ENCODE measurements around the gene PAPPA2.

Gene PAPPA2

DNA sequence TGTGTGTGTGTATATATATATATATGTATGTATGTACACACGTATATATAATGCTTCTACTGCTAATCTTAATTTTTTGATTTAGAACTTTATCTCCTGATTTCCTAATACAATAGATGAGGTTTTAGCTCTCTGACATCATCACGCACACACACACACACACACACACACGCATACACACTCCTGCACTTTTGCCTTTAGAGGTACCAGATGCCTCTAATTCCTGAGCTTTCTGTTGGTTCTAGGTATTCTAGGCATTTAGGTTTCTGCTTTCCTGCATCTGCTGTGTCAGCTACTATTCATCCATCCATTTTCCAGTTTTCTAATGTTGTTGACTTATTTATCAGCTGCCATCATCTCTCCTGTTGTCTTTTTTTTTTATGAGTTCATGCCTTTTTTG lies 353.3 kb downstream of the PAPPA2 start:
- TF ChIP-seq, protein P1, sequence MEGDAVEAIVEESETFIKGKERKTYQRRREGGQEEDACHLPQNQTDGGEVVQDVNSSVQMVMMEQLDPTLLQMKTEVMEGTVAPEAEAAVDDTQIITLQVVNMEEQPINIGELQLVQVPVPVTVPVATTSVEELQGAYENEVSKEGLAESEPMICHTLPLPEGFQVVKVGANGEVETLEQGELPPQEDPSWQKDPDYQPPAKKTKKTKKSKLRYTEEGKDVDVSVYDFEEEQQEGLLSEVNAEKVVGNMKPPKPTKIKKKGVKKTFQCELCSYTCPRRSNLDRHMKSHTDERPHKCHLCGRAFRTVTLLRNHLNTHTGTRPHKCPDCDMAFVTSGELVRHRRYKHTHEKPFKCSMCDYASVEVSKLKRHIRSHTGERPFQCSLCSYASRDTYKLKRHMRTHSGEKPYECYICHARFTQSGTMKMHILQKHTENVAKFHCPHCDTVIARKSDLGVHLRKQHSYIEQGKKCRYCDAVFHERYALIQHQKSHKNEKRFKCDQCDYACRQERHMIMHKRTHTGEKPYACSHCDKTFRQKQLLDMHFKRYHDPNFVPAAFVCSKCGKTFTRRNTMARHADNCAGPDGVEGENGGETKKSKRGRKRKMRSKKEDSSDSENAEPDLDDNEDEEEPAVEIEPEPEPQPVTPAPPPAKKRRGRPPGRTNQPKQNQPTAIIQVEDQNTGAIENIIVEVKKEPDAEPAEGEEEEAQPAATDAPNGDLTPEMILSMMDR (IDR thresholded peaks at IDR 0.05; ENCODE audit: insufficient read depth, low read length, missing control alignments), result no peak
- no peak overlapping the region for H3K4me3 ChIP-seq (ENCODE audit: low read depth, low read length)
- CTCF ChIA-PET, result no interaction called here
- no peak for DNase-seq (ENCODE audit: low read depth, low spot score)
- POLR2A ChIA-PET, result no interaction called here

DNA sequence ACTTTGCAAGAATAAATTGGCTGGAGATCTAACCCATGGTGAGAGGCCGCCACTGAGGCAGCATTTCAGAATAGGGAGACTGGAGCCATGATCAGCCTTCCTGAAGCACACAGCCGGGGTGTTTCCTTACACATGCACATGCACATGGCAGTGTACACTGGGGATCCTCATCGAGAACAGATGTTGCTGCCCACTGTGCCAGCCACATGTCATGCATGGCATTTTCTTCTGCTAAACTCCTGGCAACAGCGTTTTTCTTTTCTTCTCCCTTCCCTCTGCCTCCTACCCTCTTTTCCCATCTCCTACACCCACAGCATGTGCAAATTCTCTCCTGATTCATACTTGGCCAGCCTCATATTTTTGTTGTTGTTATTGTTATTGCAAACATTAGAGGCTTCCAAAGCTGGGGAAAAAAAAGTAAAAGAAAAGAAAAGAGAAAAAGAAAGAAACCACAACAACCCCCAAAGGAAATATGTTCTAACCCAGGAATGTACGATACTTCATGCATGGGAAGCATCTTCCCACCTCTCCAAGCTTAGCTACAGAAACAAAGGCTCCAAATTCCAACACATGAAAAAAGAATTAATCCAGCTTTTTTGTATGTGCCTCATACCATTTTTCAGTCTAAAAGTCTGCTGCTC lies 357.5 kb downstream of the PAPPA2 start:
- no peak overlapping the region for H3K4me3 ChIP-seq (ENCODE audit: low read depth, low read length)
- ChIA-PET POLR2A (no interaction called here), CTCF (no interaction called here)
- DNase-seq (ENCODE audit: low read depth, low spot score), result no peak
- TF ChIP-seq, protein P1 (IDR thresholded peaks at IDR 0.05; ENCODE audit: insufficient read depth, low read length, missing control alignments), result no peak

DNA sequence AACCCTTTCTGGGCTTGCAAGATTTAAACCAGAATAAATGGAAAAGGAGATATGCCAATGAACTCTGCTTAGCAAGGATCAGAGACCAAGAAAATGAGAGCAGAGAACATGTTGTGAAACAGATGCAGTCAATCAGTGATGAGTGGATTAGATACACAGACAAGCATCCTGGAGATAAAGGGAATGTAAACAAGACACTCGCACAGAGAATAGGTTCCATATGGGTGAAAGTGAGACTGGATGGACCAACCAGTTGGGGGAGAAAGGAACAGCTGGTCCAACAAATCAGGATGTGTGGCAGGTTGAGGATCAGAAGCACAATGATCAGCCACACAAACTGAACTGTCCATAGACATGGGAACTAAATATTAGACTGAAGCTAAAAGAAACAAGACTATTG lies 363.3 kb downstream of the PAPPA2 start:
- H3K4me3 ChIP-seq (ENCODE audit: low read depth, low read length), result no peak overlapping the region
- DNase-seq (ENCODE audit: low read depth, low spot score), result no peak
- ChIA-PET CTCF (no interaction called here), POLR2A (no interaction called here)
- TF ChIP-seq, protein P1 (IDR thresholded peaks at IDR 0.05; ENCODE audit: insufficient read depth, low read length, missing control alignments), result no peak

DNA sequence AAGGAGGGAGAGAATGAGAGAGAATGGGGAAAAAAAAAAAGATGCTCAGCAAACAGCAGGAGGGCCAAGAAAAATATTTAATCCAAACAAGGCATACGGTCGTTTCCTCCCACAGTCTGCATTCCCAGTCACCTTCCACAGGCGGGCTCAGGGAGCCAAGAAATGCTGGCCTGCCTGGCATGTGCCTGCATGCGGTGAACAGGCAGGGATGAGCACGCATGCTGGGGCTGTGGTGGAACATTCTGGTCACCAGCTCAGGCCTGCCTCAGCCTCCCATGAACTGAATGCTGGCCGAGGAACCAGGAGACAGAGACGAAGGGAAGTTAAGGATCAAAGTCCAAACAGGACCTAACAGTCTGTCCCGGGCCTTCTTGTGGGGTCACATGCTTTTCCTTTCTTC lies 366.3 kb downstream of the PAPPA2 start:
- POLR2A ChIA-PET, result no interaction called here
- no peak for DNase-seq (ENCODE audit: low read depth, low spot score)
- TF ChIP-seq, protein P1 (IDR thresholded peaks at IDR 0.05; ENCODE audit: insufficient read depth, low read length, missing control alignments), result no peak
- H3K4me3 ChIP-seq (ENCODE audit: low read depth, low read length), result no peak overlapping the region
- CTCF ChIA-PET, result no interaction called here

DNA sequence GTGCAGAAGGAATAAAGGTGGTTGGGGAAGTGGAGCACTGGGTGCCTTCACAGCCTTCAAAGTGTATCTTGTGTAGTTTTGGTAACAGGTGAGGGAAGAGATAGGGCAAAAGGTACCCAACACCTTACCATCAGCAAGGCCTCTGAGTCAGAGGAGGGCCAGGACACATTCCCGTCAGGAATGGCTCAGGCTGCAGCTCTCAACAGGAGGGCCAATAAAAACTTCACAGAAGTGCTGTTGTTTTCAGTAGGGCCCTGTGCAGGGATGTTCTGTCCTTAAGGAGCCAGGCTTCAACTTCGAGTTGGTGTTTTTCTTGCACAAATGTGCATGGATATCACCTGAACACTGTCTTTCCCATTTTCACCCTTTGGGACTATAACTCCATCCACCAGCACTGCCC lies 368.2 kb downstream of the PAPPA2 start:
- ChIA-PET POLR2A (no interaction called here), CTCF (no interaction called here)
- no peak overlapping the region for H3K4me3 ChIP-seq (ENCODE audit: low read depth, low read length)
- TF ChIP-seq, protein P1 (IDR thresholded peaks at IDR 0.05; ENCODE audit: insufficient read depth, low read length, missing control alignments), result no peak
- DNase-seq (ENCODE audit: low read depth, low spot score), result no peak

DNA sequence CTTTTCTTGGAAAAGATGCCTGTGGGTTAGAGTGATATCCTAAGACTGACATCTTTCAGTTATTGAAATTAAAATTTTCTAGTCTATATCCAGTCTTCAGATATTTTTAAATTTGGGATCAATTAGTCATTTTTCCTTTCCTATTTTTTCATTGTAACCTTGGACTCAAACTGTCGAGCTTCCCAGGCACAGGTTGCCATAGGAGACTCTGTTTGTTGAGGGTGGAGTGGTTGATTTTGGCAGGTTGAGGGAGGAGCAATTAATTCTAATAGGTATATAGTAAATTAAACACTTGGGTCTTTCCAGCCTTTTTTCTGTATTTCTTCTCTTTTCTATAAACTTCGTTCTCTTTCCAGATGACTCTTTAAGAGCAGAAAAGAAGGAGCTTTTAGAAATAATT lies 374.7 kb downstream of the PAPPA2 start:
- TF ChIP-seq, protein P1 (IDR thresholded peaks at IDR 0.05; ENCODE audit: insufficient read depth, low read length, missing control alignments), result no peak
- DNase-seq (ENCODE audit: low read depth, low spot score), result no peak
- POLR2A ChIA-PET, result no interaction called here
- CTCF ChIA-PET, result interaction anchor here (0.6 to 2.3 kb wide), 2 partner anchors 100 to 277 kb away, joined by 3 to 7 read pairs; no protein-coding TSS in a partner anchor
- no peak overlapping the region for H3K4me3 ChIP-seq (ENCODE audit: low read depth, low read length)

Data from AG04449 (cell line).